Caki2 (cell line): ENCODE data around the gene TRDMT1. TPM values are rescaled to one million over a fixed set of nuclear protein-coding genes. Genes with fewer than 3 reads are reported as not detected.
A peak's percentile ranks its signal among the peaks of the same experiment; 100 is the strongest.

ENCODE experiments used
- DNase-seq: peaks from one replicate; pipeline ENCODE4 v3.0.0-alpha.2; 2015; ENCODE audit warnings: low read depth
- in situ Hi-C: cut with HindIII; loops from 2 replicates; pipeline ENCODE4 v1.10.0; 2016; ENCODE audit warnings: low sequenced_read_pairs, low pct_unique_long_range_greater_than_20kb, mixed read lengths
- total RNA-seq: library from RNA; depleted of rRNA; stranded (reverse); fragments of >200 nt; shearing (Covaris generic); gene quantifications from 2 replicates; pipeline ENCODE4 v1.2.3, GENCODE V29; 2014; ENCODE audit warnings: low replicate concordance; rRNA removed

Gene TRDMT1, protein sequence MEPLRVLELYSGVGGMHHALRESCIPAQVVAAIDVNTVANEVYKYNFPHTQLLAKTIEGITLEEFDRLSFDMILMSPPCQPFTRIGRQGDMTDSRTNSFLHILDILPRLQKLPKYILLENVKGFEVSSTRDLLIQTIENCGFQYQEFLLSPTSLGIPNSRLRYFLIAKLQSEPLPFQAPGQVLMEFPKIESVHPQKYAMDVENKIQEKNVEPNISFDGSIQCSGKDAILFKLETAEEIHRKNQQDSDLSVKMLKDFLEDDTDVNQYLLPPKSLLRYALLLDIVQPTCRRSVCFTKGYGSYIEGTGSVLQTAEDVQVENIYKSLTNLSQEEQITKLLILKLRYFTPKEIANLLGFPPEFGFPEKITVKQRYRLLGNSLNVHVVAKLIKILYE
- 5.2 and 8.7 TPM in 2 replicates for total RNA-seq

DNA sequence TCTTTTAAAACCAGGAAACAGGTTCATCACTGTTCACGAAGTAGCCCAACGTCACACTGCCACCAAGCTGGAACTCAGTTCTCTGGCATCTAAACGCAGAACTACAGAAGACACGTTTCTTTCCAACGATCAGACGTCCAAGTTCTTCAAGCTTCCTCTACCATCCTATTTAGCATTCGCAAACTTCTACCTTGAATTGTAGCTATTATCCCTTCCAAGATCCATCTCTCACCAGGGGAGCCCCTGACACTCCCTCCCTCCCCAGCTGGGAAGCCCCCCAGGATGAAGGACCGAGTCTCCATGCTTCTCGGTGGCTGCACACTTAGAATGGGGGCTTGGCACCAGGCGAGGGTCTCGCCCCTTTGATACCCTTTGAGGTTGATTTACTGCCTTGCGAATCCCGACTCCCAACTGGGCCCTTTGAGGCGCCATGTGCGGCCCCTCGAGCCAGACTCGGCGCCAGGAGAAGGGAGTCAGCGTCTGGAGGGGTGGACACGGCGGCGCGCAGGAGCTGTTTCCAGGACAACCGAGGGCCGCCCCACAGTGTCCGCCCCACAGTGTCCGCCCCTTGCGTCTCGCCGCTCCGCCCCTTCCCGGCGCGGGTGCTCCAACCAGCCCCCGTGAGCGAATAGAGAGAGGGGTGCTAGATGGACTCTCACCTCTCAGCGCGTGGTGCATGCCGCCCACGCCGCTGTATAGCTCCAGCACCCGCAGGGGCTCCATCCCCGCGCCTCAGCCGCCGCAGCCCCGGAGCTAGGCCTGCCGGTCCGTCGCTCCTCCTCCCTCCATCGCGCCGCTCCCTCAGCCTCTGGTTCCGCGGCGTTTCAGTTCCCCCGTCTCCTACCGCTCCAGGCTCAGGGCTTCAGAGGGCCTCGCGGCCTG, at the start of gene TRDMT1:
Gene TRDMT1, minus strand, starts transcription at position 761 of the 882 bp plus-strand sequence. Its CDS starts 38 bp downstream, at position 723.
- in situ Hi-C loops, result no loop called here
- DNase-seq, result peak; percentile 95

DNA sequence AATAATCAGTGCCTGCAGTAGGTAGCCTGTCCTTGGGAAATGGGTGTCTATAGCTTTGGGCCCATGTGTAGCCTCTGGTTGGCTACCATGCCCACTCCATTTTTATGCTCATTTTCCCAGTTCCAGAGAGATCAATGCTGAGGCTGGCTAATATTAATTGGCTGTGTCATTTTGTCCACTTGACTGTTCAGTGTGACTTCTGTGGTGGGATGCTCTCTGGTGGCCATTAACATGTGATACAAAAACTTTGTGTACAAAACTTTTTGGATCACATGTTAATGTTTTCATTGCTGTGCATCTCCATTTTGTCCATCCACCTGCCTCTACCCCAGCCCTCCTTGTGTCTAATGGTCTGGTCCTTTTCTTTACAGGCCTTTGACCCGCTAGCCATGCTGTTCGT, 49.3 kb upstream of the TRDMT1 start:
- in situ Hi-C loops, result no loop called here
- DNase-seq, result no peak

DNA sequence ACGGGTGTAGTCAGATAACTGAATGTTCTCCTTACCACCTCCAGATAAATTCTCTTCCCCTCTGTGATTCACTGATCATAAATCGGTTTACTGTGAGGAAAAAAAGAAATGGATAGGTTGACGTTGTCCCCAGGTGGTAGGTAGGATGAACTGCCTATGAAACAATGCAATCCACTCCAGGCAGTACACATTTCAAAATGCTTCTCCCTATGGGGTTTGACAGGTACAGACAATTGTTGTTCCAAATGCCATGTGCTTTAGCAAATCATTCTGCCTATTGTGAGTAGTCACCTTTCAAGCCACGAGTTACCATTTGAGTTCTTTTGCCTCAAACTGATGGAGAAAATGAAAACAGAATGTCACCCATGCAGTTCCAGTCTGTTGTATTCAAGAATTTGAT, 48.3 kb upstream of the TRDMT1 start:
- in situ Hi-C loops, result no loop called here
- DNase-seq, result no peak

DNA sequence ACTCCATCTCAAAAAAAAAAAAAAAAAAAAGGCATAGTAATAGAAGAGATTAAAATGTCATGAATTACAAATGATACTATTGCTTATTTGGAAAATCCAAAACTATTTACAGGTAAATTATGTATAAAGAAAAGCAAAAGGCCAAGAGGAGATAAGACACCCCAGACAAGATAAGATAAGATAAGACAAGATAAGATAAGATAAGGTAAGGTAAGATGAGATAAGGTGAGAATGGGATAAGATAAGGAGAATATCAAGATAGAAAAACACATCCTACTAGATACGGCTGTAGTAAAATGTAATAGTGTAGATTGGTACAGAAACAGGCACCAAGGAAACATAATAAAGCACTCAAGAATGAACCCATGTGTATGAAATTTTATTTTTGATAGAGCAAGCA, 47.5 kb upstream of the TRDMT1 start:
- in situ Hi-C loops, result no loop called here
- no peak for DNase-seq

DNA sequence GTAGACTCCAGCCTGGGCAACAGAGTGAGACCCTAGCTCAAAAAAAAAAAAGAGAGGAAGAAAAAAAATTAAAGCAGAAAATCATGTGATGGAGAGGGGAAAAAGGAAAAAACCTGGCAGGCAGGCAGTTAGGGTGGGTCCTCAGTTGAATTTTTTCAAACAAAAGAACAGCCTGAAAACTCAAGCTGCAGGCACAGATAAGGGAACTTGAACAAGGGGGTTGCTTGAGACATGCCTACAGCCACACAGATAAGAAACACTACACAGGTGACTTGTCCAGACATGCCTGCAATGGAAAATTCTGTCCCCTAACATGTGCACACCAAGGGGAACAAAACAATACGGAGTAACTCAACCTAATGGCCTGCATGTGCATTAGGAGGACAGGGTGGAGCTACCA, 45.7 kb upstream of the TRDMT1 start:
- no peak for DNase-seq
- in situ Hi-C loops, result no loop called here

DNA sequence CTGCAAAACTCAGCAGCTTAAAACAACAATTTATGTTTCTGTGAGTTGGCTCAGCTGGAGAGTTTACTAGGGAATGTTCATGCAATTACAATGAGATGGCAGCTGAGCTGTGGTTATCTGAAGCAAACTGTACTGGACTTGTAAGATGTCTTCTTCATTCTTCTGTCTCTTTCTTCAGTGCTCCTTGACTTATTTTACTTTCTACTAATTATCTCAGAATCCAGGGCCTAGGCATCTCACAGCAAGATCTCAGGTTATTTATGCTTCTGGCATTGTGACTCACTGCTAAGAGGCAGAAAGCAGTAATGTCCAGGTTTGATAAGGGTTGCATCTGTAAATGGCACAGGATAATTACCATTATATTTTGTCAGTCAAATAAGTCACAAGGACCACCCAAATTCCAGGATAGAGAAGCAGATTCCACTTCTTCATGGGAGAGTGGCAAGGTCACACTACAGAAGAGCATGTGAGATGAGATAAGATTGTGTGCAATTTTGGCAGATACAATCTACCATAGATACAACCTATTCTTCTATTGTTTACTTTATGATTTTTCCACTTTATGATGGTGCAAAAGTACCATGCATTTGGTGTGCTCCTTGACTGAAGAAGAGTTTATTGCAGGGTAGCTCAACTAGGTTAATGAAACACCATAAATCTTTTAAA, 43.4 kb upstream of the TRDMT1 start:
- no peak for DNase-seq
- in situ Hi-C loops, result no loop called here

DNA sequence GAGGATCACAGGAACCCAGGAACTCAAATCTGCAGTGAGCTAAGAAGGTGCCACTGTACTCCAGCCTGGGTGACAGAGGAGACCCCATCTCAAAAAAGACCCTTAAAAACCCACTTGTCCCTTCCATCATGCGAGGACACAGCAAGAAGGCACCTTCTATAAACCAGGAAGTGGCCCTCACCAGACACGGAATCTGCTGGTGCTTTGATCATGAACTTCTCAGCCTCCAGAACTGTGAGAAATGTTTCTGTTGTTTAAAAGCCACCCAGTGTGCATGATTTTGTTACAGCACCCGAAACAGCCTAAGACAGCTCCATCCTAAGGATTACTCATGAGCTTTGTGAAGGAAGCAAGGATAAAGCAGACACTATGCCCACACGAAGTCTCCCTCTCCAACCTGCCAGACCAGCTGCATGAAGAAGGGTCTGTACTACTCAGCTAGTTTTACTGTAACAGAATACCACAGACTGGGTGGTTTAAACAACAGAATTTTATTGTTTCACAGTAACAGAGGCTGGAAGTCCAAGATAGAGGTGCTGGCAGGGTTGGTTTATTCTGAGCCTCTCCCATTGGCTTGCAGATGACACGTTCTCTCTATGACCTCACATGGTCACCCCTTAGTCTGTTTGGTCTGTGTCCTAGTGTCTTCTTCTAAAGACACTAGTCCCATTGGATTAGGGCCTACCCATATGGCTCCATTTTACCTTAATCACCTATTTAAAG, 40.3 kb upstream of the TRDMT1 start:
- DNase-seq, result no peak
- in situ Hi-C loops, result no loop called here

DNA sequence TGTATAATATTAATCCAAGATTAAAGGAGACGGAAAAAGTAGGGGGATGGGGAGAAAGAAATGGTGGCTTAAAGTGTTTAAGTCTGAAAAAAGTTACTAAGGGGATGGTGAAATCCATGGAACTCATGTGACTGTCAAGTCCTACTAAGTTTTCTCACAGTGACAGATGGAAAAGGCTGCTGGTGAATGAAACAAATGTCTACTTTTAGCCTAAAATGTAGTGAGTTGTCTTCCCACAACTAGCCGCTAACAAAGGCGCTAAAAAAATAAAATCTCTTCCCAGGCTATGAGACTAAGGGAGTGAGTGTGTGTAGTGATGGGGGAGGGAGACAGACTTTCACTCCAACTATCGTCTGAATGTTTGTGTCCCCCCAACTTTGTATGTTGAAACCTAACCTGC, 39.1 kb upstream of the TRDMT1 start:
- in situ Hi-C loops, result no loop called here
- DNase-seq, result no peak

DNA sequence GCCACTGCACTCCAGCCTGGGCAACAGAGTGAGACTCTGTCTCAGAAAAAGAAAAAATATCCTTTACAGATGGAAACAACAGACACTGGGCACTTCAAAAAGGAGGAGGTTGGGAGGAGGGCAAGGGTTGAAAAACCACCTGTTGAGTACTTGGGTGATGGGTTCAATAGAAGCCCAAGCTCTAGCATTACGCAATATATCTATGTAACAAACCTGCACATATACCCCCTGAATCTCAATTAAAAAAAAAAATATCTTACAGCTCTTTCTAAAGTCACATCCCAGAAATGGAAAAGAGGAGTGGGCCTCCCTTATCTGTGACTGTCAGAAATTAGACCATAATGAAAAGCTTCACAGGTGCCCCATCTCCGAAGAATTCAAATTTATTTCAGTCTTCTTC, 38.6 kb upstream of the TRDMT1 start:
- in situ Hi-C loops, result no loop called here
- DNase-seq, result no peak

DNA sequence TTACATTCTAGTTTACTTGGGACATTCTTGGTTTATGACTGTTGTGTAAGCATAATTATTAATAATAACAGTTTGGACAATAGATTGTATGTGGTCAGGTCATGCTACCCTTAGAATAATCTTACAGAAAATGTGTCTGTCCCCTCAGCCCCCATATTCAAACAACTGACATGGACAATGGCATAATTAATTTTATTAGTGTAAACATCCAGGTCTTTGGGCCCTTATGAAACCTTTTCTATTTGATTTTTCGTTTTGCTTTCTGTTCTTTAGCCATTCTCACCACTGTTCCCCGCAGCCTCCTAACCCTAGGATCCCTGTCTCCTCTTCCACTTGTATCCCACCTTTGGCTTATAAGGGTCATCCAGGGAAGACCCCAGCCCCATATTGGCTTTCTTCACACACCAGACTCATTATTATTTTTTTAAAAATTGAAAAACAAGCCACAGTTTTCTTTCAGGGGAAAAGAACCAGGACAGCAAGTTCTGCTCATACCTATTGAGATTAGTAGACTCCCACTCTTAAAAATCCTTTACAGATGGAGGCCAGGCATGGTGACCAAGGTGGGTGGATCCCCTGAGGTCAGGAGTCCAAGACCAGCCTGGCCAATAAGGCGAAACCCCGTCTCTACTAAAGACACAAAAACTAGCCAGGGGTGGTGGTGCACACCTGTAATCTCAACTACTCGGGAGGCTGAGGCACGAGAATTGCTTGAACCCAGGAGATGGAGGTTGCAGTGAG, 38.0 kb upstream of the TRDMT1 start:
- no peak for DNase-seq
- in situ Hi-C loops, result no loop called here

DNA sequence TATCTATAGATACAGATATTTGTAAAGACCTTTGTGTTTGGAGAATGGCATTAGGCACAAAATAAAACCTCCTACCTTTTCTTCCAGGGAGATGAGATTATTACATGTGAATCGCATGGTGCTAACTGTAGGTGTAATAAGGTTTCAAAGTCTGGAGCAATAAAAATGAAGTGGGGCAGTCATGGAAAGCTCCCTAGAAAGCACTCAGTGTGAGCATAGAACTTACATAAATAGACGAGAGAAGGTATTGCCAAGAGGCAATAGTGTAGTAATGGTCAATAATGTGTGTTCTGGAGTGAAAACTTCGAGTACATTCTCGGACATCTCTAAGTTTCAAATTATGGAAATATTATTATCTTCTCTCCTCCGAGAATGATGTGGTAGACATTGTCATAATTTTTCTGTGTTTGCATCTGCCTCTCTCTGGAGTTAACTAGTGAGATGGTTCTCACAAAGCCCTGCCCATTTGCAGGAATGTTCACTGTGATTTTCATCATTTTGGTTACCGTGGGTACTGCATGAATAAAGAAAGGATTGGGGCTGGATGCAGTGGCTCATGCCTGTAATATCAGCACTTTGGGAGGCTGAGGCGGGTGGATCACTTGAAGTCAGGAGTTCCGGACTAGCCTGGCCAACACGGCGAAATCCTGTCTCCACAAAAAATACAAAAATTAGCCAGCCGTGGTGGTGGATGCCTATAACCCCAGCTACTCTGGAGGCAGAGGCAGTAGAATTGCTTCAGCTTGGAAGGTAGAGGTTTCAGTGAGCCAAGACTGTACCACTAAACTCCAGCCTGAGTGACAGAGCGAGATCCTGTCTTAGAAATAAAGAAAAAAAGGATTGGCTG, 37.2 kb upstream of the TRDMT1 start:
- peak; percentile 68 for DNase-seq
- in situ Hi-C loops, result no loop called here

DNA sequence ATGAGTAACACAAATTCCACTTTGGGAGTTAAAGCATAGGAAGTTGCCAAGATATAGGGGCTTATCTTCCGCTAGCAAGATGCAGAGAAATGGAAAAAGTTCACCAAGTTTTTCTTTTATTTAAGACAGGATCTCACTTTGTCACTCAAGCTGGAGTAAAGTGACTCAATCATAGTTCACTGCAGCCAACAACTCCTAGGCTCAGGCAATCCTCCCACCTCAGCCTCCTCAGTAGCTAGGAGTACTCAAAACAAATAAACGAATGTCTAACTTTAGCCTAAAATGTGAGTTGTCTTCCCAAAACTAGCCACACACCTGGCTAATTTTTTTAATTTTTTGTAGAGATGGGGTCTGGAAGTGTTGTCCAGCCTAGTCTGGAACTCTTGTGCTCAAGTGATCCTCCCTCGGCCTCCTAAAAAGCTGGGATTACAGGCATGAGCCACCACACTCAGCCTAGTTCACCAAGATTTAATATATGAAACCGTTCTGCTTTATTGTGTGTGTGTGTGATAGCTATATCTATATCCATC, 36.5 kb upstream of the TRDMT1 start:
- DNase-seq, result peak; percentile 64
- in situ Hi-C loops, result no loop called here

DNA sequence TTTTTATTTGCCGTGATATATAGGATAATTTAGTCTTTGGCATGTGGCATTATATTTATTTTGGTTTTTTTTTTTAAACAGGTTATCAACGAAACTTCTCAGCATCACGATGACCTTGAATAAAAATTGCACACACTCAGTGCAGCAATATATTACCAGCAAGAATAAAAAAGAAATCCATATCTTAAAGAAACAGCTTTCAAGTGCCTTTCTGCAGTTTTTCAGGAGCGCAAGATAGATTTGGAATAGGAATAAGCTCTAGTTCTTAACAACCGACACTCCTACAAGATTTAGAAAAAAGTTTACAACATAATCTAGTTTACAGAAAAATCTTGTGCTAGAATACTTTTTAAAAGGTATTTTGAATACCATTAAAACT, 35.7 kb upstream of the TRDMT1 start:
- DNase-seq, result no peak
- in situ Hi-C loops, result no loop called here

DNA sequence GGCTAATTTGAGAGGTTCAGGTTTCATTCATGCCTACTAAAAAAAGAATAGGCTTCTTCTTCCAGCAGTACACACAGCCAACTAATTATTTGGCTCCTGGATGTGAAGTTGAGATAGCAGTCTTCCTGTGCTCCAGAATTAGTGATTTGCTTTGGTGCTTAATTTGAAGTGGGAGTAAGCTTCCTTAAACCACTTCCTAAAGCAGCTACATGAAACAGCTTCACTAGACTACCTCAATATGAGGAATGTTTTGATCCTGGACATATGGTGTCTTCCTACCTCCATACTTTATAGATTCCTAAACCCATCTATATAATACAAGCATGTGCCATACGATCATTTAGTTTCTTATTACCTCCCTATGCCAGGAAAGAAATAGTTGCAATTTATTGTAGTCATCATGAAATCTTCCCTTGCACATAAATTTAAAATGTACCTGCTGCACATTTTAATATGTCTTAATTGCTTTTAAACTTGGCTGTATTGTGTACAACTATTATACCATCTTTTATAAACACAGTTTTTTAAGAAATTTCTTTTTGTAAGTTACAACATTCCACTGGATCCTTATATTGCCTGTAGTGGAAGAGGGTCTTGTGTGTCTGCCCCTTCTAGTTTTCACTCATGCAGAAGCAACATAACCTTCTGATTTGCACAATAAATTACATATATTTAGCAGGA, 35.1 kb upstream of the TRDMT1 start:
- no peak for DNase-seq
- in situ Hi-C loops, result no loop called here

DNA sequence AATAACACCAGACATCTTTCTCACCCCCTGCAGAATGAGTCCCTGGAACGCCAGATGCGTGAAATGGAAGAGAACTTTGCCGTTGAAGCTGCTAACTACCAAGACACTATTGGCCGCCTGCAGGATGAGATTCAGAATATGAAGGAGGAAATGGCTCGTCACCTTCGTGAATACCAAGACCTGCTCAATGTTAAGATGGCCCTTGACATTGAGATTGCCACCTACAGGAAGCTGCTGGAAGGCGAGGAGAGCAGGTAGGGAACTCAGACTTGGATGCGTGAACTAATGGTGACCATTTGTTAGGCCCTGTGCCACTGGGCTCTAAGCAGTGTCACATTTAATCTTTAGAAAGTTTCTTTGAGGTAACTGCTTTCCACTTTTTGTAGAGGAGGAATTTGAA, 33.7 kb upstream of the TRDMT1 start:
- DNase-seq, result peak; percentile 35
- in situ Hi-C loops, result no loop called here

DNA sequence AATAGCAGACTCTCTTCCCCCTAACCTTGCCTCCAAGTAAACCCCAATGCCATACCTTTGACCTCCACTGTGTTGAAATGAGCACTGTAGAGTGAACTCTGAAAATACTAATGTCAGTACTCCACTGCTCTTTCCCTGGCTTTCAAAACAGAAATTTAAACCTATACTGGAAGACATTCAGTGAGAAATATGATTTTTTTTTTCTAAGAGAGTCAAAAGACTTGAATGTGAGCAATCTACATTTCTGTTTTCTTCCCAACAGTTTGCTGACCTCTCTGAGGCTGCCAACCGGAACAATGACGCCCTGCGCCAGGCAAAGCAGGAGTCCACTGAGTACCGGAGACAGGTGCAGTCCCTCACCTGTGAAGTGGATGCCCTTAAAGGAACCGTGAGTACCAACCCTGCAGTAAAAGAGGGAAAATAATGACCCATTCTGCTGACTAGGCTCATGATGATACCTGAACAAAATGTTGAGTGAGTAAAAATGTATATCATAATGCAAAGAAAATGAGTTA, 33.0 kb upstream of the TRDMT1 start:
- in situ Hi-C loops, result no loop called here
- DNase-seq, result no peak
